Stimulated activated naive CD8-positive, alpha-beta T cell treated with anti-CD3 and anti-CD28 coated beads, Interleukin-15, Interleukin-2, amounts not matched to agents 100 ng/mL and 50 ng/mL, for 24 hours (primary cell): Measurements from ENCODE around the gene HNRNPAB.
A peak's percentile ranks its signal among the peaks of the same experiment; 100 is the strongest.

ENCODE experiments used
- H3K27ac Mint-ChIP-seq: one replicate; pipeline ENCODE4 v1.8.0; 2021; ENCODE audit warnings: mild to moderate bottlenecking, mixed read lengths
- H3K27me3 Mint-ChIP-seq: one replicate; pipeline ENCODE4 v1.8.0; 2021; ENCODE audit warnings: mixed read lengths
- H3K36me3 Mint-ChIP-seq: one replicate; pipeline ENCODE4 v1.8.0; 2021; ENCODE audit warnings: low read depth, mixed read lengths
- H3K4me1 Mint-ChIP-seq: one replicate; pipeline ENCODE4 v1.8.0; 2021; ENCODE audit warnings: low read depth, mixed read lengths
- H3K4me3 Mint-ChIP-seq: one replicate; pipeline ENCODE4 v1.8.0; 2021; ENCODE audit warnings: mild to moderate bottlenecking, mixed read lengths
- H3K9me3 Mint-ChIP-seq: one replicate; pipeline ENCODE4 v1.8.0; 2021; ENCODE audit warnings: mixed read lengths

HNRNPAB gene

DNA sequence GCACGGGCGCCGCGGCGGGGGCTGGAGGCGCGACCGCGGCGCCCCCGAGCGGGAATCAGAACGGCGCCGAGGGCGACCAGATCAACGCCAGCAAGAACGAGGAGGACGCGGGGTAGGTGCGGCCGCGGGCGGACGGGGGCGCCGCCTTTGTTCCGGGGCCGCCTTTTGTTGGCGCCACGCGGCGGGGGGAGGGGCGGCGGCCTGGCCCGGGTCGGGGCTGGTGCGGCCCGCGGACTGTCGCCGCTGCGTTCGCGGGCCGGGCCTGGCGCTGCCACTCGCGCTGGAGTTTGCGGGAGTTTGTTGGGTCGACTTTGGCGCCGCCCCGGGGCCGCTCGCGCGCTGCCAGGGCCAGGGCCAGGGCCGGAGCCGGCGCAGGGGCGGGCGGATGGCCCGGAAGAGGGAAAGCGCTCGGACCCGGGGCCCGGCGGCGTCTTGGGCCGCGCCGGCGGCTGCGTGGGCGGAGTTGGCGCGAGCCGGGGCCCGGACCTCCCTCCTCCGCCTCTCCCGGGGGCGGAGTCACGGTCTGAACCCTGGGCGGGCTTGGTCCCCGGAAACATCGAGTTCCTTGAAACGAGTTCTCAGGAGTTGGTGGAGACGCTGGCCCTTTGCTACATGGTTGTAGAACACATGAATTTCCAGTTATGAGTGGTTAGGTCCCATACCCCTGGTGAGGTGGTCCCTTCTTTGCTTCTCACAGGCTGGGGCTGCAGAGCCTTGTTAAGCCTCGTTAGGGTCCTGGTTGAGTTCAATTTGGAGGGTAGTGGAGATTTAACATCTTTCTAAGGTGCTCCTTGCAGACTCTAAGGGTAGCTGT is 809 bp downstream of the HNRNPAB start:
- Mint-ChIP-seq H3K36me3 (peaks cover 54% of the 10 kb centered on the region), H3K9me3 (no peaks in the 10 kb centered on the region), H3K4me1 (peaks cover 49% of the 10 kb centered on the region), H3K27me3 (peaks cover 3% of the 10 kb centered on the region), H3K4me3 (peak overlapping the region; percentile 100), H3K27ac (peak overlapping the region; percentile 91)

DNA sequence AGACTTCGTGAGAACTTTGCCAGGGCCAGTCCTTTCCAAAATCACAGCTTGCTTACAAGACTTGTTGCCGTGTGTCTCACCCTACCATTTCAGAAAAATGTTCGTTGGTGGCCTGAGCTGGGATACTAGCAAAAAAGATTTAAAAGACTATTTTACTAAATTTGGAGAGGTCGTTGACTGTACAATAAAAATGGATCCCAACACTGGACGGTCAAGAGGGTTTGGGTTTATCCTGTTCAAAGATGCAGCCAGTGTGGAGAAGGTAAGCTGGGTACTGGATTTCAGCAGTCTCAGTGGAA is 1.4 kb downstream of the HNRNPAB start:
- Mint-ChIP-seq H3K36me3 (peaks cover 59% of the 10 kb centered on the region), H3K27ac (peak overlapping the region; percentile 91), H3K4me3 (peak overlapping the region; percentile 100), H3K4me1 (peaks cover 51% of the 10 kb centered on the region), H3K9me3 (no peaks in the 10 kb centered on the region), H3K27me3 (peaks cover 3% of the 10 kb centered on the region)

DNA sequence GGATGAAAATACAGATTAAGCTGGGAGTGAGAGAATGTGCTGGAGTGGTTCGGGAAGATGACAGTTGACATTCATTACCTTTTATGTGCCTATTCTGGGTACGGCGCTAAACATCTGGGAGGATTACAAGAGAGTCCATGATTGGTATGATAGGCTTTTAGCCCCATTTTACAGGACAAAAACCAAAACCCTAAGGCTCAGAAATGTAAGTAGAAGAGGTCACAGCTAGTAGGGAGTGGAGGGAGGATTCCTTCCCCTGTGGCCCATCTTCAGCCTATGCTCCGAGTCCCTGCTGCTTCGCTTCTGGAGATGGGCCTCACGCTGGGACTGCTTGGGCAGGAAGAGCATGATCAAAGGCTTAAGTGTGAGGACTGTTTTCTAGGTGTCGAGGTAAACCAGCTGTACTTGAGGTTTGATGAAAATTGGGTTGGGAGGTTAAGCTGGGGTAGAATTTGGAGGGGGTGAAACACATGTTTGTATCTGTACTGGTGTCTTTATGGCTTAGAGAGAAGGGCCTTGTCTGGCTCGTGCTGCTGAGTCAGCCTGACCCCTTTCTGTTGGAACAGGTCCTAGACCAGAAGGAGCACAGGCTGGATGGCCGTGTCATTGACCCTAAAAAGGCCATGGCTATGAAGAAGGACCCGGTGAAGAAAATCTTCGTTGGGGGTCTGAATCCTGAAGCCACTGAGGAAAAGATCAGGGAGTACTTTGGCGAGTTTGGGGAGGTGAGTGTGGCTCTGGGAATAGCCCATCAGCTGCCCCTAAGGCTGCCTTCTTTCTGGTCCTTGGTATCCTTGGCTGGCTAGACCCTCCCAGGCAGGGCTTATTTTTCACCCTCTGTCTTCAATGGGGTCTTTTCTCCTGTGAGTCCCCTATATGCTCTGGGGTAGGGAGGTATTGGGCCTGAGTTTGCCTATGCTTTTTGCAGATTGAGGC is 2.1 kb downstream of the HNRNPAB start:
- peaks cover 53% of the 10 kb centered on the region for H3K4me1 Mint-ChIP-seq
- H3K36me3 Mint-ChIP-seq: peaks cover 67% of the 10 kb centered on the region
- peak overlapping the region; percentile 100 for H3K4me3 Mint-ChIP-seq
- peaks cover 3% of the 10 kb centered on the region for H3K27me3 Mint-ChIP-seq
- H3K9me3 Mint-ChIP-seq: no peaks in the 10 kb centered on the region
- H3K27ac Mint-ChIP-seq: peak overlapping the region; percentile 91

DNA sequence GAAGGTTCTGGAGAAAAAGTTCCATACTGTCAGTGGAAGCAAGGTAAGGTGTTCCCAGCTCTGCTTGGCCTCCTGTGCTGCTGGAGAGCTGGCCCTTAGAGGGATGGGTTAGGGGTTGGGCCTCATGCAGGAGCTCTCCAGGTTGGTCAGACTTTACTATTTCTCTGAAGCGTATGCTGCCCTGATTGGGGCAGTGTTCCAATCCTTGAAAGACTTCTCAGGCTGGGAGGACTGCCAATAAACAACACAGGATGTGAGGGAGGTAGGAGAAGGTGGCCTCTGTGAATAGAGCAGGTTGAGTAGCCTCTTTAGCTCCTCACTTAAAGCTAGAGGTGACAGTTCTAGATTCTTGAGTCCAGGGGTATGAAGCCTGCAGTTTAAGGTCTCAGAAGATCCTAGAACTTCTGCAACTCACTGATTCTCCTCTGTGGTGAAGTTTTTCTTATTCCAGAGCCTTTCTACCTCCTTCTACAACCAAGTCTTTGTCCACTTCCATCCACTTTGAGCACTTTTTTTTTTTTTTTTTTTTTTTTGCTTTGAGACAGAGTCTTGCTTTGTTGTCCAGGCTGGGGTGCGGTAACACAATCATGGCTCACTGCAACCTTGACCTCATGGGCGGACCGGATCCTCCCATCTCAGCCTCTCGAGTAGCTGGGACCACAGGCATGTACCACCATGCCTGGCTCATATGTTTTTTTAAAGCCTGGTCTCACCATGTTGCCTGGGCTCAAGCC is 3.0 kb downstream of the HNRNPAB start:
- peaks cover 75% of the 10 kb centered on the region for H3K36me3 Mint-ChIP-seq
- H3K4me1 Mint-ChIP-seq: peaks cover 54% of the 10 kb centered on the region

DNA sequence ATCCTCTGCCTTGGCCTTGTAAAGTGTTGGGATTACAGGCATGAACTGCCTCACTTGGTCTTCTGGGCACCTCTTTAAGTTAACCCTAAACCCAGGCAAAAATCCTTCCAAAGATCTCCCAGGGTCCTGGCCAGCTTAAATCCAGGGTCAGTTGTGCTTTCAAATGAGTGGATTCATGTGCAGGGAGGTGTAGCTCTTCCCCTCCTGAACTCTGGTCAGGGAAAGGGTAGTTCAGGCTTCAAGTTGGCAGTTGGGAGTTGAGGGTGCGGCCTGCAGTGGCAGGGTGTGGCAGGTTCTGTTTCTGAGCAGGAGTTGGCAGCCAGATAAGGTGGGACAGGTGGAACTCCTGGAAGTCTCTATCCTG is 3.6 kb downstream of the HNRNPAB start:
- Mint-ChIP-seq H3K27me3 (peaks cover 3% of the 10 kb centered on the region), H3K4me1 (peaks cover 54% of the 10 kb centered on the region), H3K36me3 (peaks cover 77% of the 10 kb centered on the region), H3K27ac (peak overlapping the region; percentile 87), H3K9me3 (no peaks in the 10 kb centered on the region), H3K4me3 (peak overlapping the region; percentile 100)

More for the DNA sequence above, 3.0 kb downstream of the HNRNPAB start:
- peak overlapping the region; percentile 100 for H3K4me3 Mint-ChIP-seq
- peaks cover 3% of the 10 kb centered on the region for H3K27me3 Mint-ChIP-seq
- peak overlapping the region; percentile 87 for H3K27ac Mint-ChIP-seq
- H3K9me3 Mint-ChIP-seq: no peaks in the 10 kb centered on the region

DNA sequence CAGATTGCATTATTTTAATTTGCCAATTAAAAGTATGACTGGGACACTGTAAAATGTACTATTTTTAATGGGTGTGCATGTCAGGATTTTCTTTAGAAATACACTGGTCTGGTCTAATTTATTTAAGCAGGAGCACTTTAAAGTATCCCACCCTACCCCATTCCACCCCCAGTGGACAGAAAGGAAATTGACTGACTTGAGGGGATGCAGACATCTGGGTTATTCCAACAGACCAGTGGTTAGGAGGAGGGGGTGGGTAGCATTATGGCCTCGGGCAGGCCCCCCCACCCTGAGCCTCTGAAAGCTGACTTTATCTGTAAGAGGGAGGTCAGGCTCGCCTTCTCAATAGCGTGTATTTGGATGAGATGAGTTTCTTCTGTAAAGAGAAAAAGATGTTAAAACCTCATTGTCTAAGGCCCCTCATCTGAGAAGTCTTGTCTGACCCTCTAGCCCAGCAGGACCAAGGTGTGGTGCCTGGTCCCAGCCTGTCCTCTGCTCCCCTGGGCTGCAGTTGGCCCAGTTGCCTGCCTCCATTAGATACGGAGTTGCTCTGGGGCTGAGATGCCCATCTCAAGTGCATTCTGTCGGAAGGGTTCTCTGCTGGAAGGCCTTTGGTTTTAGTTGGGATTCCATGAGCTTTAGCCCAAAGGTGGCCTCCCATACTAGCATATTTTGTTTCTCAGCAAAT is 4.4 kb downstream of the HNRNPAB start:
- peak overlapping the region; percentile 70 for H3K27ac Mint-ChIP-seq
- H3K9me3 Mint-ChIP-seq: no peaks in the 10 kb centered on the region
- peaks cover 58% of the 10 kb centered on the region for H3K4me1 Mint-ChIP-seq
- peaks cover 3% of the 10 kb centered on the region for H3K27me3 Mint-ChIP-seq
- peak overlapping the region; percentile 11 for H3K4me3 Mint-ChIP-seq
- peaks cover 84% of the 10 kb centered on the region for H3K36me3 Mint-ChIP-seq

DNA sequence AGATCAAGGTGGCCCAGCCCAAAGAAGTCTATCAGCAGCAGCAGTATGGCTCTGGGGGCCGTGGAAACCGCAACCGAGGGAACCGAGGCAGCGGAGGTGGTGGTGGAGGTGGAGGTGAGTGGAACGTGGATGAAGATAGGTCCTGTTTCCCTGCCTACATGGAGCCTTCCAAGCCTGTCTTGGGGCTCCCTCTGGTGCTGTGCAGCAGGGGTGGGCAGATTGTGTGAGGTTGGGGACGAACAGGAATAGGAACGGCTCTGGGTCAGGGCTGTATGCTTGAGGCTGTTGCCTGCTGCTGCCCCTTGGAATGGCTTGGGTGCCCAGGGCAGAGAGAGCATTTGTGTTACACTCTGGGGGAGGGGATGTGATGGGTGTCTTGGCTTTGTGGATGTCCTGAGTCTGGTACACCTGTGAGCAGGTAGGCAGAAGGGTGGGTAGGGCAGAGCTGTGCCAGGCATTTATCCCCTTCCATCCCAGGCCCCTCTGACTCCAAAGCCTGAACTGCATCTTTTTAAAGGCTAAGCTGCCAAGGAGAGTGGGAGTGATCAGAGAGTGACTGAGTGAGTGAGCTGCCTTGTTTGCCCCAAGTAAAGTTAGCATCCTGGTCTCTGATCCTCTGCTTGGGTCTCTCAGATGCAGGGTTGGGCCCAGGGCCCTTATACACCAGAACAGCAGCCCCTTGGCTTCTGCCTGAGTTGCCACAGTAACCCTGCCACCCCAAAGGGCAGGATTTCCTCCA is 5.2 kb downstream of the HNRNPAB start:
- Mint-ChIP-seq H3K27ac (peak overlapping the region; percentile 70), H3K27me3 (no peaks in the 10 kb centered on the region), H3K36me3 (peaks cover 84% of the 10 kb centered on the region), H3K9me3 (no peaks in the 10 kb centered on the region), H3K4me1 (peaks cover 52% of the 10 kb centered on the region), H3K4me3 (peak overlapping the region; percentile 11)

DNA sequence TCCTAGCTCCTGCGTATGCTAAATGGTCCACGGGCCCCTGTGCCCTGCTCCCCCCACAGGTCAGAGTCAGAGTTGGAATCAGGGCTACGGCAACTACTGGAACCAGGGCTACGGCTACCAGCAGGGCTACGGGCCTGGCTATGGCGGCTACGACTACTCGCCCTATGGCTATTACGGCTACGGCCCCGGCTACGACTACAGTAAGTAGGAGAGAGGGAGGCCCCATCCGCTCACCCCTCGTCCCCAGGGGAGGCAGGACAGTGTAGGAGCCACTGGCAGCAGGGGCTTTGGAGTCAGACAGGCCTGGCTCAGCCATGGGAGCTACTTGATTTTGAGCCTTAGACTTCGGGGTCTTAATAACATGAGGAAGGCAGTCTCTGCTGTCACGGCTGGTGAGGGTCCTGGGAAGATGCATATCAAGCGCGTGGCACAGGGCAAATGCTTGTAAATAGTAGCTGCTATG is 5.8 kb downstream of the HNRNPAB start:
- Mint-ChIP-seq H3K4me3 (peak overlapping the region; percentile 17), H3K36me3 (peaks cover 84% of the 10 kb centered on the region), H3K27ac (peak overlapping the region; percentile 70), H3K27me3 (no peaks in the 10 kb centered on the region), H3K9me3 (no peaks in the 10 kb centered on the region), H3K4me1 (peaks cover 52% of the 10 kb centered on the region)

DNA sequence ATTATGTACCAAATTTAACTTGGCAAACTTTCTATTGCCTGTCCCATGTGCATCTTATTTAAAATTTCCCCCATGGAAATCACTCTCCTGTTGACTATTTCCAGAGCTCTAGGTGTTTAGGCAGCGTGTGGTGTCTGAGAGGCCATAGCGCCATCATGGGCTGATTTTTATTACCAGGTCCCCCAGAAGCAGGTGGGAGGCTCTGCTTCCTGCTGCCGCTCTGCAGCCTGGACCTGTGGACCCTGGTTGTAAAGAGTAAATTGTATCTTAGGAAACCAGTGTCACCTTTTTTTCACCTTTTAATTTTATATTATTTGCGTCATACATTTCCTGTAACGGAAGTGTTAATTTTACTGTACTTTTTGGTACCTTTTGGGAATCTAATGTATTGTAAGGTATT is 6.4 kb downstream of the HNRNPAB start:
- Mint-ChIP-seq H3K36me3 (peaks cover 79% of the 10 kb centered on the region), H3K4me3 (no peak overlapping the region), H3K27ac (peak overlapping the region; percentile 76), H3K9me3 (no peaks in the 10 kb centered on the region), H3K4me1 (peaks cover 50% of the 10 kb centered on the region), H3K27me3 (no peaks in the 10 kb centered on the region)

DNA sequence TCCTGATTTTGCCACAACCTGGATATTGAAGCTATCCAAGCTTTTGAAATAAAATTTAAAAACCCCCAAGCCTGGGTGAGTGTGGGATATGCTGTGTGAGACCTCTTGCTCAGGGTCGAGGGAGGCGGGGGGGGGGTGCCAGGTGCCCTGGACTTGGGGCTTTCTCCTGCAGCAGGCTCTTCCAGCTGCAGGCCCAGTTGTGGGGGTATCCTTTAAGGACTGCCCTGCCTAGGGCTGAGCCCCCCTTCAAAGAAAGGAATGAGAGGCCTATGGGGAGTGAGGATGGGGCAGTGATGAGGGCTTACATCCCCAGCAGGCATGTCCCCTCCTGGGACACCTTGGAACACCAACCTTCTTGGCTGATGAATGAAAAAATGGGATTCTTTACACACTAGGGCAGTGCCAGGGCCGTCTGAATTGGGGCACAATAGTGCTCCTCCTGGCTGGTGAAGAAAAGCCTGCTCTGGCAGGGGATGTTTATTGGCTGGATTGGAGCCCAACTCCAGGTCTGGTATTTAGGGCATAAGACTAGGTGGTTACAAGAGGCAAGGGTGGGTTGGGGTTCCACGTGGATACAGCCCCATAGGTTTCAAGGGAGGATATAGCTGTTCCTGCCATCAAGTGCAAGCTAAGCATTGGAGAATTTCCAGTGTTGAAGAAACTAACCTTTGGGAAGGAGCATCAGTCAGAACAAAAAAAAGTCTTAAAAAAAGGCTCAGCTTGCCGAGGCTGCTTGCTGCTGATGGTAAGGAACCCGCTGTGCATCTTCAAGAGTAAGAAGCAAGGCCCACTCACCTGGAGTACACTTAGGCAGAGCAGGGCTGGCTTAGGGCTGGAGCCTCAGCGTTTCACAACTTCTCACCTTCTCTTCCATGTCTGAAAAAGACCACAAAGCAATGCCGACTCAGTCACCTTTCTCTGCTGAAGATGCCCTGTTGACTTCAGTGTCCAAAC is 7.0 kb downstream of the HNRNPAB start:
- no peaks in the 10 kb centered on the region for H3K27me3 Mint-ChIP-seq
- no peaks in the 10 kb centered on the region for H3K9me3 Mint-ChIP-seq
- H3K4me1 Mint-ChIP-seq: peaks cover 44% of the 10 kb centered on the region
- H3K36me3 Mint-ChIP-seq: peaks cover 77% of the 10 kb centered on the region
- H3K4me3 Mint-ChIP-seq: peak overlapping the region; percentile 23
- peak overlapping the region; percentile 76 for H3K27ac Mint-ChIP-seq

DNA sequence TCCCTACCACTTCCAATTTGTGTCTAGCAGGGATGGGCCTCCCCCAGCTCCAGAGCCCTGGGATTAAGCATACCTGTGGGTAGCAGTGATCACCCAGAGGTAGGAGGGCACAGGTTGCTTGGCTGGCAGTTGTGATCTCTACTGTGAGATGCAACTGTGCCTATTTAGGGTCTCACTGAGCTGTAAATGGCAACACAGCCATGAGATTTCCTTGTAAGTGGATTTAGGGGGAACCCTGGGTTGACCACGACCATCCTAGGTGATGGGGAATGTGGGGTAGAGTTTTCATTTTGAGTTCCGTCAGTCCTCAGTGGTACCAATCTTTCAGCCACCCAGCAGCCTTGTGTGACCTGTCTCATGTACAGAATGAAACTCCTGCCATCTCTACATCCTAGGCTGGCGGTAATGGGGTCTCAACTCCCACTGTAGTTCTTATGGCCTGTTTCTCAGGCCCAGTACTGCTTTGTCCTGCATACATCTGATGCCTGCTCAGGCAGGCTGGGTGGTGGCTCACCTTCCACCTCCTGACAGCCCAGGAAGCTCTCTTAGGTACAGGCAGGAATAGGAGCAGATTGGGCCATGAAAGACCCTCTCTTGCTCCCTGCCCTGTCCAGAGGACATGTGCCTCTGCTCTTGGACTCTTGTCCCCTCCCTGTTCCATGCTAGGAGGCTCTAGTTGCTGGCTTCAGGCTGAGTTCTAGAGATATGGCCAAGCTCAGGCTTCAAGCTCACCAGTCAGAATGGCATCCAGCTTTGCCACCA is 8.1 kb downstream of the HNRNPAB start:
- Mint-ChIP-seq H3K9me3 (no peaks in the 10 kb centered on the region), H3K4me1 (peaks cover 33% of the 10 kb centered on the region), H3K4me3 (no peak overlapping the region), H3K27me3 (no peaks in the 10 kb centered on the region), H3K36me3 (peaks cover 76% of the 10 kb centered on the region), H3K27ac (peak overlapping the region; percentile 76)

DNA sequence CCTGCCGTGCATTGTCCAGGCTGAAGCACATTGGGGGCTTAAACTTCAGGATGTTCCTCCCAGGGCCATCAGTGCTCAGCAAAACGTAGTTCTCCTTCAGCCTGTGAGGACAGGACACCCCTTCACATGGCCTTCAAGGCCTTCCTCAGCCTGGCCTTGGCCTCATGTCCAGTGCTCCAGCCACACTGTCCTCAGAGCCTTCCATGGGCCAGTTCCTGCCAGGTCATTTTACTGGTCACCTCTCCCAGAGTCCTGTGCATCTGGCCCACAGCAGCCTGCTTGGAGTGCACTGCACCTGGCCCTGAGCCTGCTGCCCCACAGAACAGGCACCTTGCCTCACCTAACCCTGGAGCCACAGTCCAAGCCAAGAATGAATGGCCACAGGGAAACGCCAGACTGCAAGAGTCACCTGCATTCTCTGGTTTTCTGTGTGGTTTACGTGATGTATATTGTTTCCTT is 8.7 kb downstream of the HNRNPAB start:
- Mint-ChIP-seq H3K27me3 (no peaks in the 10 kb centered on the region), H3K27ac (peak overlapping the region; percentile 54), H3K4me3 (no peak overlapping the region), H3K36me3 (peaks cover 70% of the 10 kb centered on the region), H3K4me1 (peaks cover 27% of the 10 kb centered on the region), H3K9me3 (no peaks in the 10 kb centered on the region)
